NCI-H526 (cell line): ENCODE results near the gene BBS4.

Source experiments
- DNase-seq, 2 experiments: peaks; one replicate each; lab custom pipeline; 2025; lab: John Stamatoyannopoulos, UW

Gene BBS4

DNA sequence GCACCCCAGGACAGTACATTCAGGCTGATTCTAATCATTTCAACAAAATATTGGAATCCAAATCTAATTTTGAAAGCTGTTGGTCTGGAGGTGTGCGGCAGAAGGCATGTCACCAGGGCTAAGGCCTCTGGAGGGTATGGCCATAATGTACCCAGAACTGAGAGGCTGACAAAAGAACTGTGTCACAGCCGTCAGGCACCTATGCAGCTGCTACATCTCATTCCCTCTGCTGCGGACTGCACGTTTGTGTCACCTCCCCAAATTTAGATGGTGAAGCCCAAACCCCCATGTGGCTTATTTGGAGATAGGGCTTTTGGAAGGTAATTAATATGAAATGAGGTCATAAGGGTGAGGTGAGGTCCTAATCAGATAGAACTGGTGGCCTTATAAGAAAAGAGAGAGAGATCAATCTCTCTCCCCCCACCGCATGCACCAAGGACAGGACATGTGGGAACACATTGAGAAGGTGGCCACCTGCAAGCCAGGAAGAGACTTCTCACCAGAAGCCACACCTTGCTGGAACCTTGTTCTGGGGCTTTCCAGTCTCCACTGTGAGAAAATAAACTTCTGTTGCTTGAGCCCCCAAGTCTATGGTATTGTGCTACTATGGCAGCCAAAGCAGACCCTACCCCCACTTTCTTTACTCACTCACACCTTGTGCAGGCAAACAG is 74.7 kb downstream of the BBS4 start:
- no peak for DNase-seq

DNA sequence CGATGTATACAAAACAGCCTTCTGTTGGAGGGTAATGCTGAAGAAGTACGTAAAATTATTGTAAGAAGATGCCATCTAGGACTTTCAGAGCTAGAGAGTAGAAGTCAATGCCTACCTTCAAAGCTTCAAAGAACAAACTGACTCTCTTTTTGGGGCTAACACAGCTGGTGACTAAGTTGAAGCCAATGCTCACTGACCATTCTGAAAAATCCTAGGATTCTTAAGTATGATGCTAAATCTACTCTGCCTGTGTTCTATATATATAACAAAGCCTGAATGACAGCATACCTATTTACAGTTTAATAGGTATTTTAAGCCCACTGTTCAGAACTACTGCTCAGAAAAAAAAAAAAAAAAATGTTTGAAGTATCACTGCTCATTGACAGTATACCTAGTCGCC is 78.6 kb downstream of the BBS4 start:
- no peak for DNase-seq

- no peak for DNase-seq
Measured at GRCh38 chr15:72766025-72766424, 80.0 kb downstream of the BBS4 start.

DNA sequence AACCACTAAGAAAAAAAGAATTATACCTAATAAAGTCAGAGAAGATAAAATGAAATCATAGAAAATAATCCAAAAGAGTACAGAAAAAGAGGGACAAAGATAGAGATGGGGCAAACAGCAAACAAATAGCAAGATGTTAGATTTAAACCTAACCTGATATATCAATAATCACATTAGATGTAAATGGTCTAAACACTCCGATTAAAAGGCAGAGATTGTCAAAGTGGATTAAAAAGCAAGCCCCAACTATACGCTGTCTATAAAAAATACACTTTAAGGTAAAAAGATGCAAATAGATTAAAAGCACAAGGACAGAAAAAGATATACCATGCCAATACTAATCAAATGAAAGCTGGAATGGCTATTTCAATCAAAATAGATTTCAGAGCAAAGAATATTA is 80.8 kb downstream of the BBS4 start:
- no peak for DNase-seq

- DNase-seq = no peak
Measured at GRCh38 chr15:72770673-72771328, 84.8 kb downstream of the BBS4 start.

DNA sequence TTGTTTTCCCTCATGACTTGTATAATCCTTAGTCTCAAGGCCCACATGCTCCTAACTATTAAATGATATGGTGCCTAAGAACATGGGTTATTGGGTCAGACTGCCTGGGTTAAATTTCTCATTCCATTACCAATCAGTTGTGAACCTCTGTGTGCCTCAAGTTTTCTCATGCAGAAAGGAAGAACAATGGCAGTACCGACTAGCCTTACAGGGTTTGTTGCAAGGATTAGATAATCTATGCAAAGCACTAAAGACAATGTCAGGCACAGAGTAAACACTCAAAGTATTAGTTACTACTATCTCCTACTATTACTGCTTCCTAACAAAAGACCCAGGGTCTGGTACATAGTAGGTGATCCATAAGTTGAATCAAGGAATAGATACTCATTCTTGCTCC is 85.3 kb downstream of the BBS4 start:
- no peak for DNase-seq

GRCh38 chr15:72774696-72775383 is 88.8 kb downstream of the BBS4 start:
- no peak for DNase-seq

DNA sequence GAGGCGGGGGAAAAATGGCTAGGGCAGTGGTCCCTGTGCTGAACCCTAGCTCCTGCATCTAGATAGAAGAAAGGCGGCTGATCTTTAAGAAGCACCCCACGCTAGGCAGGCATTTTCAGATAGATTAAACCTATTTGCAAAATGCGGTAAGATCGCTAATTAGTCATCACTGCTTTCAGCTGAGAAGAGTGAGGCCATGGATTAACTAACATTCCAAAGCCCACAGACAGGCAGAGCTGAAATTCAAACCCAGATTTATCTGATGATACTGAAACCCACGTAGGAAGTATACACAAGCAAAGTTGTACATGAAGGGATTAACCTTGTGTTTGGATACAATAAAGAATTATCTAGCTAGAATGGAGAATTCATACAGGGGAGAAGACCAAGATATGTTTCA is 92.8 kb downstream of the BBS4 start:
- DNase-seq = no peak

- DNase-seq = no peak
Measured at GRCh38 chr15:72781631-72782030, 95.6 kb downstream of the BBS4 start.

- DNase-seq = no peak
Measured at GRCh38 chr15:72782274-72783003, 96.4 kb downstream of the BBS4 start.

DNA sequence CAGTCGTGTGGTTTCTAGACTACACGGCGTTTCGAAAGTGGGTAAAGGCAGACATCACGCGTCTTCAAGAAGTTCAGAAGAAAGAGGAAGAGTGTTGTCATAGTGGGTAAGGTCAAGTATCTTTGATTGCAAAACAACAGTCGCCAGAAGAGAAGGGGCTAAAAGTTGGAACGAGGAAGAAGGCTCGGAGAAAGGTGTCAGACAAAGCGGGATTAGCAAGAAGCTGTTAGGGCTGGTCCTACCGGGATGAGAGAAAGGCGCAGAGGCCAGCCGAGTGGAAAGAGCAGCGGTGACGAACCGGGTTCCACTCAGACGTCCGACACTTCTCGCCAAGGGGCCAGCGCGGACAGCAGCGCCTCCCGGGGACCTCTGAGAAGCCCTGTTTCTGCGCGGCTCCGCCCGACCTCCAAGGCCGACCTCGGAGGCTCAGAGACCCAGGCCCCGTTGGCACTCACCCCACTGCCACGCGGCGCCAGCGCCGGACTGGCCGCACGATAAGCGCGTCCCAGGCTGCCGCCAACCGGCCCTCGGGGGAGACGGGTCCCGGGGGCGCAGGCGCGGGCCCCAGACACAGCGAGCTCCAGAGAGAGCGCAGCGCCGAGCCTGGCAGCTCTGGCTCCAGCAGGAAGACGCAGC is 97.1 kb downstream of the BBS4 start:
- peak; percentile 44 to 81 for DNase-seq

- DNase-seq = peak; percentile 79 to 95
Measured at GRCh38 chr15:72783640-72784455, 97.8 kb downstream of the BBS4 start, which contains the start of gene ADPGK. TSS of gene ADPGK (minus strand) at chr15:72783758. CDS start at chr15:72783691, 67 bp downstream.

- DNase-seq = no peak
Measured at GRCh38 chr15:72784456-72784876, 98.5 kb downstream of the BBS4 start.

- no peak for DNase-seq
Measured at GRCh38 chr15:72785432-72785831, 99.4 kb downstream of the BBS4 start.

GRCh38 chr15:72785841-72786240 is 99.8 kb downstream of the BBS4 start:
- no peak for DNase-seq

- DNase-seq = no peak
Measured at GRCh38 chr15:72786242-72786641, 100.2 kb downstream of the BBS4 start.

DNA sequence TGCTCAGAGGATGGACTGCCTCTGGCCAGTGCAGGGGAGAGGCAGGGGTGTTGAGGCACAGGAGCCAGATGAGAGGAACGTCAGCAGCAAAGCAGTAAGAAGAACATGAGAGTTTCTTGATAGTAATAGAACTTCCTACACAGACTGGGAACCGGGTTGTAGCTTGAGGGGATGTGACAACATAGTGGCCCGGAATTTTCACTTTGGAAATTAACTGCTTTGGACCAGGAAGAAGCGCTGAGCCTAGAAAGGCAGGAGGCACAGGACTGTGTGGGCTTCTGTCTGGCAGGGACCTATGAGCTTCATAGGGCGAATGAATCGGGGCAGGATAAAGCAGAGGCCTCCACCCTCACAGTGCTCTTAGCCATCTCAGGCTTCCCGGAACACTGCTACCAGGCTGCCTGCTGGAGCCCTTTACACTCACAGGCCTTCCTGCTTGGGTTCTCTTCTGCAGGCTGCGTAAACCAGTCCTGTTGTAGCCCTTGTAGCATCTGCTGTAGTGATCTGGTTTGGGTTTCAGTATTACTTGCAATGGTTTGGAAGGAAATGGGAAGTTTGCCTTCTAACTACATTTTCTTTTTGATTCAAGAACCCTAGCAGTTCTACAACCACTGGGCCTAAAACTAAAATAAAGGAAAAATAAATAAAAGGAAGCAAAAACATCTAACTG is 100.8 kb downstream of the BBS4 start:
- DNase-seq = no peak

DNA sequence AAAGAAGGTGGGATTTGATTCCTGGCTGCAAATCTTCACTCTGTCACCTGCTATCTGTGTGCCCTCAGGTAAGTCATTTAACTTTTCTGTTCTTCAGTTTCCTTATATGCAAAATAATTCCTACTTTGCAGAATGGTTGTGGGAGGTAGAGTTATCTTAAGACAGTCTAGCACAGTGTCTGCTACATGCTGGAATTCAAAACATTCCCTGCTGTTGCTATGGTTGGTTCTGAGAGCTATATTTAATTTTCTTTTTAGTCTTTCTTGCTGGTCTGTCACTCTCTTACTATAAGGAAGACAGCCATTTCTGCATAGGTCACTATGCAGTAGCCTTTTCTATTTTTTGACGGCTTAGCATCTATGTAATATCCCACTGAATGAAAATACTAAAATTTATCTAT is 101.5 kb downstream of the BBS4 start:
- no peak for DNase-seq
